ENCODE measurements around the gene TMEM59L.
"Not testable (repeated sequence)": the region's sequence is repeated elsewhere in the genome, so short reads cannot be mapped to it uniquely, and the experiment has no call there.

TMEM59L gene

DNA sequence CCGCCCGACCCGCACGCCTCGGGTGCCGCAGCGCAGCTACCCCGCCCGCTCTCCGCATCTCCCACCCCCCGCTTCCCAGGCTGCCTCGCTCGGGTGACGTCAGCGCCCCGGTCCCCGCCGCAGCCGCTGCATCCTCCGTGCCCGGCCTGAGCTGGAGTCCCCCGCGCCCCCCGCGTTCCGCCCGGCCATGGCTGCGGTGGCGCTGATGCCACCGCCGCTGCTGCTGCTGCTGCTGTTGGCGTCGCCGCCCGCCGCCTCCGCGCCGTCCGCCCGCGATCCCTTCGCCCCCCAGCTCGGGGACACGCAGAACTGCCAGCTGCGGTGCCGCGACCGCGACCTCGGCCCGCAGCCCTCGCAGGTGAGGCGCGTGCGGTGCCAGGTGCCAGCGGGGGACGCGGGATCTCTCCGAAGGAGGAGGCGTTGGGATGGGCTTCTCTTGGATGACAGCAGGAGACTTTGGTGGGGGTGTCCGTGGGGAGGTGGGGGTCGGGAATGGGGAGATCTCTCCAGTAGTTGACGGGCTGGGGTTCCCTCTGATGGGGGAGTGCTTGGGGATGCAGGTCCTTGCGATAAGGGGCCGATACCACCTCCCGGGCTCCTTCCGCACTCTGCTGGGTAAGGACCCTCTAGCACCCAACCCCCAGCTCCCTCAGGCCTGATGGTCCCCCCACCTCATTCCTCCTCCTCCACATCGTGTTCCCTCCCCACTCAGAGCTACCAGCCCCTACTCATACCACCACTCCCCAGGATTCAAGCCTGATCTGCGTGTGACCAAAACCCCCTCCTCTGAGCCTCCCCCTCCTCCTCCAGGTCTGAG is at the start of gene TMEM59L:
Gene TMEM59L, plus strand, starts transcription at position 99 of the 817 bp plus-strand sequence. Its CDS starts 89 bp downstream, at position 188.
- no peak for DNase-seq

- no peak for DNase-seq
Measured at GRCh38 chr19:18566953-18567352, 45.7 kb upstream of the TMEM59L start.

GRCh38 chr19:18568367-18568766 is 44.3 kb upstream of the TMEM59L start:
- DNase-seq, result no peak

DNA sequence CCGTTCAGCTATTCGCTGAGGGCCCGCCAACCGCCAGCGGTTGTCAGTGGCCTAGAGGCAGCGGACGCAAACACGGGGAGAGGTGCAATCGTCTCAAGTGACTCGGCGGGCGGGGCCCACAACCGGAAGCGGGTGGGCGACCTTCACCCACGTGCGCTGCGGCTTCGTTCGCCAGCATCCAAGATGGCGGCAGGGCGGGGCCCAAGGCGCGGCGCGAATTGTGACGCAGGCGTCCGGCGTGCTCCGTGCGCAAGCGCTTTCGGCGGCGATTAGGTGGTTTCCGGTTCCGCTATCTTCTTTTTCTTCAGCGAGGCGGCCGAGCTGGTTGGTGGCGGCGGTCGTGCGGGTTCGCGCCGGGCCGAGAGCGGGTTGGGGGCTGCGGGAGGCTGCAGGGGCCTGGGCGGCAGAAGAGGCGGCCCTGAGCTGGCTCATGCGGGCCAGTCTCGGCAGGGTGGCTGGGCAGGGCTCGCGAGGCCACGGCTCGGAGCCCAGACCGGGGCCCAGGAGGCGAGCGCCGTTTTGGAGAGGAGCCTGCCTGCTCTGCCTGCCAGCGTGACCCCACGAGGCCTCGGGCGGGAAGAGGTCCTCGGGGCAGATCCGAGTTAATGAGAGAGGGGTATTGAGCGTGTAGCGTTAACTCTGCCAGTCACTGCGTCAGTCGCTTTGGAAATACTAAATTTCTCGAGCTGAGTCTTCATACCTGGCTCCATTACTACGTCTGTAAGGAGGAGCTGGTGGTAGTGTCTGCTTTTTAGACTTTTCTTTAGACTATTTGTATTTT is 40.9 kb upstream of the TMEM59L start, which contains the start of gene UBA52:
Gene UBA52, plus strand, starts transcription at position 294 of the 781 bp plus-strand sequence. CDS start 1,444 bp downstream, outside the sequence.
- peak; percentile 99 for DNase-seq

DNA sequence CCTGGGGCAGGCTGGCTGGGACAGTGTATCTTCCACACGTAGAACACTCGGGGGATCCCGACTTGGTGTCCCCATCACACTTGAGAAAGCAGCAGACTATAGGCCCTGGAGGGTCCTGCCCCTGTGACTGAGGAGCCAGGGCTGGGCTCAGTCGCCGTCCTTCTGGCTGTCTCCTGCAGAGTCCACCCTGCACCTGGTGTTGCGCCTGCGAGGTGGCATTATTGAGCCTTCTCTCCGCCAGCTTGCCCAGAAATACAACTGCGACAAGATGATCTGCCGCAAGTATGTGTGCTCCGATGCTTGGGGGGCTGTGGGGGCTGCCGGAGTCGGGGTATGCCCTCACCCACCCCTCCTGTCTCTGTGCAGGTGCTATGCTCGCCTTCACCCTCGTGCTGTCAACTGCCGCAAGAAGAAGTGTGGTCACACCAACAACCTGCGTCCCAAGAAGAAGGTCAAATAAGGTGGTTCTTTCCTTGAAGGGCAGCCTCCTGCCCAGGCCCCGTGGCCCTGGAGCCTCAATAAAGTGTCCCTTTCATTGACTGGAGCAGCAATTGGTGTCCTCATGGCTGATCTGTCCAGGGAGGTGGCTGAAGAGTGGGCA is 37.9 kb upstream of the TMEM59L start:
- DNase-seq, result no peak

- DNase-seq, result no peak
Measured at GRCh38 chr19:18576383-18576782, 36.3 kb upstream of the TMEM59L start.

GRCh38 chr19:18577365-18577914 is 35.2 kb upstream of the TMEM59L start:
- DNase-seq, result no peak

- no peak for DNase-seq
Measured at GRCh38 chr19:18580311-18580710, 32.4 kb upstream of the TMEM59L start.

GRCh38 chr19:18586306-18586705 is 26.4 kb upstream of the TMEM59L start:
- DNase-seq, result no peak

- DNase-seq, result no peak
Measured at GRCh38 chr19:18587561-18587960, 25.1 kb upstream of the TMEM59L start.

DNA sequence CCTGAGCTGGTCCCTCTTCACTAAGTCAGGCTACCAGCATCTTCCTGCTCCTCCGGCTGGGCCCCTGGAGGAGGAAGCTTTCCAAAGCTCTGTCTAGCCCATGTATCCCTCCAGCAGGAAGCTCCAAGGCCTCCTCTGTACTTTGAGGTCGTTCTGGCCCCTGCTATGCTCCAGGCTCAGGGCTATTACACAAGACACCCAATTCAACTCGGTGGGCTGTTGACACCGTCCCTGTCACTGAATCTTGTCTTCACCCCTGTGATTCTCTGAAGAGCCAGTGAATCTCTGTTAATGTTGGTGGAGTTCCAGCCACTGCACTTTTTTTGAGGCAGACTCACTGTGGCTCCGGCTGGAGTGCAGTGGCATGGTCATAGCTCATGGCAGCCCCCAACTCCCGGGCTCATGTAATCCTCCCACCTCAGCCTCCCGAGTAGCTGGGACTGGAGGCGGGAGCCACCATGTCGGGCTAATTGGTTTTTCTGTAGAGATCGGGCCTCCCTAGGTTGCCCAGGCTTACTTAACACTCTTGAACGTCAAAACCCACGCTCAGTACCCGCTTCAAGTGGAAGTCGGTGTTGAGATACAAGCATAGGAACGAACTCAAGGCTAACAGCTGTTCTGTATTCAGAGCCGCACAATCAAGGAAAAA is 24.6 kb upstream of the TMEM59L start:
- DNase-seq, result no peak

DNA sequence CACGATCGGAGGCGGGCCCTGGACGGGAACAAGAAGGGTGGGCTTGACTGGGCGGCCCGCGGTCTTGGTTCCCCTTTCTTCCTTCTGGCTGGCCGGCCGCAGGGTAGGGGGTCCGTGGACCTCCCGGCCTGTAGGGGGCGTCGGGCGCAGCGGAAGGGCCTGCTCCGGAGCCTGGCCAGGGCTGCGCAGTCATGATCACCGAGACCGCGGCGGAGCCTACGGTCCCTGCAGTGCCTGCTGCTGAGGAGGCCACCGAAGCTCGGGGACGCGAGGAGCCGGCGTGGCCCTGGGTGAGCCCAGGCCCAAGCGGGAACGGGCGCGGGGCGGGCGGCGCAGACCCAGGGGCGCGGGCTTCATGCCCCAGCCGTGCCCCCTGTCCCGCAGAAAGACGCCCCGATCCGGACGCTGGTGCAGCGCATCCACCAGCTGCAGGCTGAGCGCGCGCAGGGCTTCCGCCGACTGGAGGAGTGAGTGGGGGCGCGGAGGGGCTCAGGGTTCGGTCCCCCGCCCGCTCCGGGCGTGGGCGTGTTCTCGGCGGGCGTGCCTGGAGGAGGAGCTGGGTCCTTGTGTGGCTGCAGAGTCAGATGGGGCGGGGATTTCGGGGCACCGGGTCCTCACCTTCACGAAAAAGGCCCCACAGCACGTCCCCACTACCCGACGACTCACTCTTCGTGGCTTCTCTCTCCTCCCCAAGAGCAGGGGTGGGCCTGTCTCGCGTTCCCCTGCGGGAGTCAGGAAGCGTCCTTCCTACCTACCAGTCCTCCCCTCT is 23.9 kb upstream of the TMEM59L start, which contains the start of gene REX1BD:
Gene REX1BD, plus strand, starts transcription at position 188 of the 769 bp plus-strand sequence. Its CDS starts 4 bp downstream, at position 192.
- DNase-seq, result peak; percentile 87

DNA sequence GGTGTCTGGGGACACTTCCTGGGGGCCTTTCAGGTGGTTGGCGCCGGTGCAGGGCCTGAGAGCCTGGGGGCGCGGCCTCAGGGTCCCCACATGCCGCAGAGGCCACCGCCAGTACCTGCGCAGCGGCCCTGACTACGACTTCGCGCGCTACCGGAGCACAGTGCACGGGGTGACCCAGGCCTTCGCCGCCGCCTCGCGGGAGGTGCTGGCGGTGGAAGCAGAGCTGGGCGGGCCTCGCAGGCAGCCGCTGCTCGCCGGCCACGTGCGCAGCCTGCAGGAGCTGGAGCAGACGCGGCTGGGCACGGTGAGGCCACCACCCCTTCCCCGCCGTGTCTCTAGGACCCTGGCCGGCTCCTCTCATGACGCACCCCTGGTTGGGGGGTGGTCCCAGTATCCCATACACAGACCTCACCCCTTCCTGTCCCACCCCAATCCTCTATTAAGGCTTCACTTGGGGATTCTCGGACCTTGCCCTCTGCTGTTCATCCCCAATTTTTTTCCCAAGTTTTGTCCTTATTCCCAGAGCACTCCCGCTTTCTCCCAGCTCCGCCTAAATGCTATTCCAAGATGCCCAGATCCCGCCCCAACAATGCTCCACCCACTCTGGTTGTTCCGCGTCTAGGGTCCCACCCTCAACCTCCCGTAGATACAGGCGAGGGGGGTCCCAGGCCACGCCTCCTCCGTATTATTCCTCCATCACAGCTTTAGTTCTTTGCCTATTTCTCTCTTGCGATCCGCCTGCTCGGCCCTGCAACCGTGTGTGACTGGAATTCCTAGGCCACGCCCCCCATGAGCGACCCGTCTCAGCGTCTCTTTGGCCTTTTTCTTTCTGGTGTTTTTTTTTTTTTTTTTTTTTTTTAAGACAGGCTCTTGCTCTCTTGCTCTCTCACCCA is 23.0 kb upstream of the TMEM59L start:
- peak; percentile 77 for DNase-seq

DNA sequence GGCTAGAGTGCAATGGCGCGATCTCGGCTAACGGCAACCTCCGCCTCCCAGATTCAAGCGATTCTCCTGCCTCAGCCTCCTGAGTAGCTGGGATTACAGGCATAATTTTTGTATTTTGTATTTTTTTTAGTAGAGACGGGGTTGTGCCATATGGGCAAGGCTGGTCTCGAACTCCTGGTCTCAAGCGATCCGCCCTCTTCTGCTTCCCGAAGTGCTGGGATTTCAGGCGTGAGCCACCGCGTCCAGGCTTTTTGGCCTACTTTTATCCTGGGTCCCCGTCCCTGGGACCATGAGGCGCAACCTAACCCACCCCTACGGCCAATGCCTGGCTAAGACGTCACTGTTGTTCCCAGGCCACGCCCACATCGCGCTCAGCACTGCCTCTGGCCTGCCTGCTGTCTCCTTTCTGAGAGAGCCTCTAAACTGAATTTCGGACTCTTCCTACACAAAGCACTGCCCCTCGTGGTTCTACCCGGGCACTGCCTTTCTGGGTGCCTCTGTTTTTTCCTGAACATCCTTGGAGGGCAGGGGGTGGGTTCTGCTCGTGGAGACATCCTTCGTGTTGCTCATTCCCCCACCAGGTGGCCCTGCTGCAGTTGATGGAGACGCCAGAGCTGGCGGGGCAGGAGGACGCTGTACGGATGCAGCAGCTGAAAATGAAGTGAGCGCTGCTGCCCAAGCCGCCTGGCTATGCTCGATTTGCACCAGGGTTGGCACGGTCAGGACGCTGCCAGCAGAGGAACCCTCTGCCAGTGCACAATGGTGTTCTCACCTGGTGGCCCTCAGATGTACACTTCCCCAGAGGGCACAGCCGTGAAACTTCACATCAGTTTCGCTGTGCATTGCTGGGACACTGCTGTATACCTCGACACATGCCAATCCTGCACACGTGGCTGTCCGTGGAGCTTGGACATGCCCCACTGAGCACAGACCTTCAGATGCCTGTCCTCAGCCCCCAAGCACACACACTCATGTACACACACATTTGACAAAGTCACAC is 22.1 kb upstream of the TMEM59L start:
- DNase-seq, result peak; percentile 35

DNA sequence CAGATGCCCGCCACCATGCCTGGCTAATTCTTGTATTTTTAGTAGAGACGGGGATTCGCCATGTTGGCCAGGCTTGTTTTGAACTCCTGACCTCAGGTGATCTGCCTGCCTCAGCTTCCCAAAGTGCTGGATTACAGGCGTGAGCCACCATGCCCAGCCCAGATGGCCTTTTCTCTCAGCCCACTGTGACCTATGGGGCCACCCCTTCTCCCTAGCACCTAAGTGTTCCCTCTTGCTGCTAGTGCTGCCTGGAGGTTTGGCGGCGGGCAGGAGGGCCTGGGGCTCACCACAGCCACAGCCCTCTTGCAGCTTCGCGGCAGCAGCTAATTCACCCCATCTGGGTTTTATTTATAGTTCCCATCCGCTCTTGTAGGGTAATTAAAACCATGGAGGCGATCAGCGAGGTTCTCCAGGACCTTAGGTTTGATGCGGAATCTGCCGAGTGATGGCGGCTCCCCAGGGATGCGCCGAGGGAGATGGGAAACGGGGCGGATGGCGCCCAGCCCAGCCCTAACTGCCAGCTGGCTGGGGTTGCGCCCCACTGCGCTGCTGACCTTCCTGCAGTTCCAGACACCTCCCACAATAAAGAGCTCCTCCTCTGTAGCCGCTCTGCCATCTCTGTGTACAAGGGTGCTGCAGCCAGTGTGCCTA is 20.8 kb upstream of the TMEM59L start:
- no peak for DNase-seq

DNA sequence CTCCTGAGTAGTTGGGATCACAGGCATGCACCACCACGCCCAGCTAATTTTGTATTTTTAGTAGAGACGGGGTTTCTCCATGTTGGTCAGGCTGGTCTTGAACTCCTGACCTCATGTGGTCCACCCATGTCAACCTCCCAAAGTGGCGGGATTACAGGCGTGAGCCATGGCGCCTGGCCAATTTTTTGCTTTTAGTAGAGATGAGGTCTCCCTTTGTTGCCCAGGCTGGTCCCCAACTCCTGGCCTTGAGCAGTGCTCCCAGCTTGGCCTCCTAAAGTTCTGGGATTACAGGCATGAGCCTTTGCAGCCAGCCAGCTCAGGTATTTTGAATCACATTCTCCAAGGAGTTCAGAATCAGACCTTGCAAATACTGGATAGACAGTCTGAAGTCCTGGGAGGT is 19.9 kb upstream of the TMEM59L start:
- not testable (repeated sequence) for DNase-seq

GRCh38 chr19:18593367-18594095 is 19.1 kb upstream of the TMEM59L start:
- no peak for DNase-seq

Measured in stimulated activated CD4-positive, alpha-beta T cell treated with anti-CD3 and anti-CD28 coated beads, Interleukin-1b, Interleukin-23, amount 100 ng/mL, for 48 hours (primary cell).